GM12878 (cell line): Measurements from ENCODE around the gene MIEN1. TPM values are rescaled to one million over a fixed set of nuclear protein-coding genes. Genes with fewer than 3 reads are reported as not detected.

Source experiments
- CBX5 ChIP-seq: sonication (generic); IDR thresholded peaks from 2 replicates; pipeline ENCODE4 v1.6.1; 2016; ENCODE audit warnings: low read depth, moderate library complexity, mild to moderate bottlenecking, inconsistent platforms
- FOXK2 ChIP-seq: fragments of 450-650 bp; IDR thresholded peaks from 2 replicates; pipeline ENCODE4 v1.6.1; 2017; ENCODE audit warnings: mild to moderate bottlenecking, moderate library complexity
- HDAC2 ChIP-seq: fragments of 200-600 bp; sonication (generic); IDR thresholded peaks from 2 replicates; pipeline ENCODE4 v1.6.1; 2017
- NFIC ChIP-seq: IDR thresholded peaks from 2 replicates; pipeline ENCODE4 v1.6.1; 2012; ENCODE audit warnings: low read depth, mild to moderate bottlenecking, inconsistent platforms, low read length, moderate library complexity
- NFXL1 ChIP-seq: fragments of 450-650 bp; IDR thresholded peaks from 2 replicates; pipeline ENCODE4 v1.6.1; 2017; ENCODE audit warnings: antibody characterized with exemption, mild to moderate bottlenecking, borderline replicate concordance
- NR2F1 ChIP-seq: fragments of 450-650 bp; conservative IDR thresholded peaks from 2 replicates; pipeline ENCODE4 v1.6.1; 2017; ENCODE audit warnings: mild to moderate bottlenecking
- RAD51 ChIP-seq: fragments of 450-650 bp; IDR thresholded peaks from 2 replicates; pipeline ENCODE4 v1.6.1; 2016; ENCODE audit warnings: moderate library complexity, mild to moderate bottlenecking, inconsistent platforms
- SUZ12 ChIP-seq: fragments of 200-600 bp; sonication (generic); IDR thresholded peaks from one replicate; pipeline ENCODE4 v1.6.1; 2018; ENCODE audit warnings: antibody characterized with exemption, mild to moderate bottlenecking; ENCODE audit not compliant: unreplicated experiment
- TBL1XR1 ChIP-seq: IDR thresholded peaks from 2 replicates; pipeline ENCODE4 v1.6.1; 2012; ENCODE audit warnings: low read depth, low read length, improper control_type of control experiment
- ZNF274 ChIP-seq: IDR thresholded peaks from one replicate; pipeline ENCODE4 v1.8.0; 2011; ENCODE audit not compliant: insufficient read length, insufficient read depth
- polyA plus RNA-seq, 11 experiments: library from polyadenylated mRNA; depleted of rRNA in 4 of 11; unstranded in 6 of 11; stranded (reverse) in 5 of 11; fragments of >200 nt; fragmentation: Nextera tagmentation in 4 of 11; fragmentation: Illumina TruSeq in 1 of 11; extraction: Ambion mirVana in 4 of 11; extraction: Trizol in 1 of 11; gene quantifications; 1 replicate in 1 of 11; 2 replicates in 10 of 11; pipeline versions ENCODE4 v1.2.1 to v1.2.3, GENCODE V29; 2011 to 2016; ENCODE audit warnings: inconsistent platforms in 2 of 11, missing spikeins in 2 of 11, low read depth in 1 of 11
- total RNA-seq, 4 experiments: library from RNA; depleted of rRNA in 3 of 4; stranded (reverse); fragments of >200 nt in 3 of 4; fragmentation: Illumina TruSeq in 1 of 4; extraction: Trizol in 1 of 4; gene quantifications; 2 replicates each; pipeline versions ENCODE4 v1.2.1 to v1.2.3, GENCODE V29; 2013 to 2021
- TF ChIP-seq, protein P1 (sequence below): fragments of 450-650 bp; IDR thresholded peaks from 2 replicates; pipeline ENCODE4 v1.6.1; 2017; ENCODE audit warnings: mild to moderate bottlenecking
- TF ChIP-seq, protein P2 (sequence below): fragments of 450-650 bp; IDR thresholded peaks from 2 replicates; pipeline ENCODE4 v1.6.1; 2017; ENCODE audit warnings: mild to moderate bottlenecking, moderate library complexity
- TF ChIP-seq, protein P3 (sequence below): fragments of 450-650 bp; IDR thresholded peaks from 2 replicates; pipeline ENCODE4 v1.6.1; 2016; ENCODE audit warnings: mild to moderate bottlenecking
- TF ChIP-seq, protein P4 (sequence below): IDR thresholded peaks from 2 replicates; pipeline ENCODE4 v1.6.1; 2011; ENCODE audit warnings: low read depth, mild to moderate bottlenecking, low read length, moderate library complexity, borderline replicate concordance; ENCODE audit errors: extremely low read depth
- TF ChIP-seq, protein P5 (sequence below): IDR thresholded peaks from 2 replicates; pipeline ENCODE4 v1.6.1; 2011; ENCODE audit warnings: low read depth, low read length, improper control_type of control experiment, borderline replicate concordance
- TF ChIP-seq, protein P6 (sequence below): IDR thresholded peaks from 2 replicates; pipeline ENCODE4 v1.6.1; 2012; ENCODE audit warnings: low read depth, low read length, improper control_type of control experiment

MIEN1 gene
- total and polyA plus RNA-seq, 10 of the 15 experiments (the other 5 are each of a cell fraction or from before 2014, with no cell fraction given) = 24.9 to 89.1 (median 47.7) TPM

DNA sequence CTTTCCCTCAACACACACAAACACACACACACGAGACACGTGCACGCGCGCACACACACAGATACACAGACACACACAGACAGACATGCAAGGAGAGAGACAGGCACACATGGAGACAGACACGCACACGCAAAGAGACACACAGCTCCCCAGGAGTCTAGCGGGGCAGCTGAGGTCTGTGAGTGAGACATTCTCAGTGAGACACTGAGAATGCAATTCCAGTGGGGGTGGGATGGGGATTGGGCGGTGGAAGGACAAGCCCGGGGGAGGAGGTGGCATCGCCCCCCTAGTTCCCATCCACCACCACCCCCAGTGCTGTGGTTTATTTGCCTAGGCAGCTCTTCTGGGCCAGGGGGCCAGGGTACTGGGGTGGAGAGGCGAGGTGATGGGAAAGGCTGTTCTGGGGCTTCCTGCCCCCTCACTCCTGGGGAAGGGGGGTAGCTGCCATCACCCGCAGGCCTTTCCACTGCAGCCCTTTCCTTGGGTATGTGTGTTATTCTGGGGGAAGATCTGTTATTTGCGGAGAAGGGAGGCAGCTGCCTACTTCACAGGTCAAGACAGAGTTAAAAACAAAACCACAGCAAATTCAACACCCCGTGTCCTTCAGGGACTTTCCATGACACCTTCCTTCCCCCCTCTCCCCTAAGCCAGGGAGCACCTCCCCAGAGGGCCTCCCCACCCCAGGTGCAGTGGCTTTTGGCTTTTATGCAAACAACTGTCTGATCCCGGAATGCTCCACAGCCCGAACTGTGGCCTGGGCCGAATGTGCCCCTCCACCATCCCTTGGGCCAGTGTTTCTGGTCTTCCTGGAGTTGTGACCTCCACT lies 25.4 kb upstream of the MIEN1 start (continued):
- TF ChIP-seq, protein P1, sequence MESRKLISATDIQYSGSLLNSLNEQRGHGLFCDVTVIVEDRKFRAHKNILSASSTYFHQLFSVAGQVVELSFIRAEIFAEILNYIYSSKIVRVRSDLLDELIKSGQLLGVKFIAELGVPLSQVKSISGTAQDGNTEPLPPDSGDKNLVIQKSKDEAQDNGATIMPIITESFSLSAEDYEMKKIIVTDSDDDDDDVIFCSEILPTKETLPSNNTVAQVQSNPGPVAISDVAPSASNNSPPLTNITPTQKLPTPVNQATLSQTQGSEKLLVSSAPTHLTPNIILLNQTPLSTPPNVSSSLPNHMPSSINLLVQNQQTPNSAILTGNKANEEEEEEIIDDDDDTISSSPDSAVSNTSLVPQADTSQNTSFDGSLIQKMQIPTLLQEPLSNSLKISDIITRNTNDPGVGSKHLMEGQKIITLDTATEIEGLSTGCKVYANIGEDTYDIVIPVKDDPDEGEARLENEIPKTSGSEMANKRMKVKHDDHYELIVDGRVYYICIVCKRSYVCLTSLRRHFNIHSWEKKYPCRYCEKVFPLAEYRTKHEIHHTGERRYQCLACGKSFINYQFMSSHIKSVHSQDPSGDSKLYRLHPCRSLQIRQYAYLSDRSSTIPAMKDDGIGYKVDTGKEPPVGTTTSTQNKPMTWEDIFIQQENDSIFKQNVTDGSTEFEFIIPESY = no peak
- no peak for TF ChIP-seq SUZ12
- TF ChIP-seq, protein P2, sequence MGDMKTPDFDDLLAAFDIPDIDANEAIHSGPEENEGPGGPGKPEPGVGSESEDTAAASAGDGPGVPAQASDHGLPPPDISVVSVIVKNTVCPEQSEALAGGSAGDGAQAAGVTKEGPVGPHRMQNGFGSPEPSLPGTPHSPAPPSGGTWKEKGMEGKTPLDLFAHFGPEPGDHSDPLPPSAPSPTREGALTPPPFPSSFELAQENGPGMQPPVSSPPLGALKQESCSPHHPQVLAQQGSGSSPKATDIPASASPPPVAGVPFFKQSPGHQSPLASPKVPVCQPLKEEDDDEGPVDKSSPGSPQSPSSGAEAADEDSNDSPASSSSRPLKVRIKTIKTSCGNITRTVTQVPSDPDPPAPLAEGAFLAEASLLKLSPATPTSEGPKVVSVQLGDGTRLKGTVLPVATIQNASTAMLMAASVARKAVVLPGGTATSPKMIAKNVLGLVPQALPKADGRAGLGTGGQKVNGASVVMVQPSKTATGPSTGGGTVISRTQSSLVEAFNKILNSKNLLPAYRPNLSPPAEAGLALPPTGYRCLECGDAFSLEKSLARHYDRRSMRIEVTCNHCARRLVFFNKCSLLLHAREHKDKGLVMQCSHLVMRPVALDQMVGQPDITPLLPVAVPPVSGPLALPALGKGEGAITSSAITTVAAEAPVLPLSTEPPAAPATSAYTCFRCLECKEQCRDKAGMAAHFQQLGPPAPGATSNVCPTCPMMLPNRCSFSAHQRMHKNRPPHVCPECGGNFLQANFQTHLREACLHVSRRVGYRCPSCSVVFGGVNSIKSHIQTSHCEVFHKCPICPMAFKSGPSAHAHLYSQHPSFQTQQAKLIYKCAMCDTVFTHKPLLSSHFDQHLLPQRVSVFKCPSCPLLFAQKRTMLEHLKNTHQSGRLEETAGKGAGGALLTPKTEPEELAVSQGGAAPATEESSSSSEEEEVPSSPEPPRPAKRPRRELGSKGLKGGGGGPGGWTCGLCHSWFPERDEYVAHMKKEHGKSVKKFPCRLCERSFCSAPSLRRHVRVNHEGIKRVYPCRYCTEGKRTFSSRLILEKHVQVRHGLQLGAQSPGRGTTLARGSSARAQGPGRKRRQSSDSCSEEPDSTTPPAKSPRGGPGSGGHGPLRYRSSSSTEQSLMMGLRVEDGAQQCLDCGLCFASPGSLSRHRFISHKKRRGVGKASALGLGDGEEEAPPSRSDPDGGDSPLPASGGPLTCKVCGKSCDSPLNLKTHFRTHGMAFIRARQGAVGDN = peak; percentile 31; the same call in 1 of the 2 replicates
- 0 out of 2 replicates have a peak, but pooled peaks have one; percentile 15 for TF ChIP-seq CBX5
- TF ChIP-seq NR2F1 = peak; percentile 97
- no peak for TF ChIP-seq HDAC2
- TF ChIP-seq TBL1XR1 = peak; percentile 97
- TF ChIP-seq, protein P3, sequence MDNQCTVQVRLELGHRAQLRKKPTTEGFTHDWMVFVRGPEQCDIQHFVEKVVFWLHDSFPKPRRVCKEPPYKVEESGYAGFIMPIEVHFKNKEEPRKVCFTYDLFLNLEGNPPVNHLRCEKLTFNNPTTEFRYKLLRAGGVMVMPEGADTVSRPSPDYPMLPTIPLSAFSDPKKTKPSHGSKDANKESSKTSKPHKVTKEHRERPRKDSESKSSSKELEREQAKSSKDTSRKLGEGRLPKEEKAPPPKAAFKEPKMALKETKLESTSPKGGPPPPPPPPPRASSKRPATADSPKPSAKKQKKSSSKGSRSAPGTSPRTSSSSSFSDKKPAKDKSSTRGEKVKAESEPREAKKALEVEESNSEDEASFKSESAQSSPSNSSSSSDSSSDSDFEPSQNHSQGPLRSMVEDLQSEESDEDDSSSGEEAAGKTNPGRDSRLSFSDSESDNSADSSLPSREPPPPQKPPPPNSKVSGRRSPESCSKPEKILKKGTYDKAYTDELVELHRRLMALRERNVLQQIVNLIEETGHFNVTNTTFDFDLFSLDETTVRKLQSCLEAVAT = peak; percentile 79
- no peak for TF ChIP-seq ZNF274
- TF ChIP-seq, protein P4, sequence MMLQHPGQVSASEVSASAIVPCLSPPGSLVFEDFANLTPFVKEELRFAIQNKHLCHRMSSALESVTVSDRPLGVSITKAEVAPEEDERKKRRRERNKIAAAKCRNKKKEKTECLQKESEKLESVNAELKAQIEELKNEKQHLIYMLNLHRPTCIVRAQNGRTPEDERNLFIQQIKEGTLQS = no peak
- no peak for TF ChIP-seq FOXK2
- TF ChIP-seq, protein P5, sequence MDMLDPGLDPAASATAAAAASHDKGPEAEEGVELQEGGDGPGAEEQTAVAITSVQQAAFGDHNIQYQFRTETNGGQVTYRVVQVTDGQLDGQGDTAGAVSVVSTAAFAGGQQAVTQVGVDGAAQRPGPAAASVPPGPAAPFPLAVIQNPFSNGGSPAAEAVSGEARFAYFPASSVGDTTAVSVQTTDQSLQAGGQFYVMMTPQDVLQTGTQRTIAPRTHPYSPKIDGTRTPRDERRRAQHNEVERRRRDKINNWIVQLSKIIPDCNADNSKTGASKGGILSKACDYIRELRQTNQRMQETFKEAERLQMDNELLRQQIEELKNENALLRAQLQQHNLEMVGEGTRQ = no peak
- peak; percentile 26; the same call in 1 of the 2 replicates for TF ChIP-seq RAD51
- no peak for TF ChIP-seq NFXL1
- peak; percentile 89 for TF ChIP-seq NFIC
- TF ChIP-seq, protein P6, sequence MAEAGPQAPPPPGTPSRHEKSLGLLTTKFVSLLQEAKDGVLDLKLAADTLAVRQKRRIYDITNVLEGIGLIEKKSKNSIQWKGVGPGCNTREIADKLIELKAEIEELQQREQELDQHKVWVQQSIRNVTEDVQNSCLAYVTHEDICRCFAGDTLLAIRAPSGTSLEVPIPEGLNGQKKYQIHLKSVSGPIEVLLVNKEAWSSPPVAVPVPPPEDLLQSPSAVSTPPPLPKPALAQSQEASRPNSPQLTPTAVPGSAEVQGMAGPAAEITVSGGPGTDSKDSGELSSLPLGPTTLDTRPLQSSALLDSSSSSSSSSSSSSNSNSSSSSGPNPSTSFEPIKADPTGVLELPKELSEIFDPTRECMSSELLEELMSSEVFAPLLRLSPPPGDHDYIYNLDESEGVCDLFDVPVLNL = no peak
